ENCODE results near the gene KIF11.

GRCh38 chr10:92615515-92615914, 22.6 kb downstream of the KIF11 start:
- TF ChIP-seq CTCF (IDR thresholded peaks at IDR 0.05) (no peak), POLR2A (IDR thresholded peaks at IDR 0.05) (no peak)
